IMR-90 (cell line): ENCODE measurements around the gene HCRTR2. TPM values are rescaled to one million over a fixed set of nuclear protein-coding genes. Genes with fewer than 3 reads are reported as not detected.

Experiments
- ATAC-seq: fragments of 200-7000 bp; cut with Tn5 transposase; 2 replicates; pipeline ENCODE4 v1.9.1; 2020; ENCODE audit warnings: low read depth, mild to moderate bottlenecking, moderate library complexity
- BruUV-seq: library from RNA; stranded (reverse); fragments of 400-500 nt; replicated peaks from 2 replicates; lab custom pipeline; 2021; lab: Mats Ljungman, UMichigan
- CTCF ChIA-PET: fragments of 300-600 bp; formaldehyde crosslinking; extraction: SDS; loops from one replicate; lab custom pipeline; 2021; ENCODE audit warnings: antibody characterized with exemption; lab: Yijun Ruan, JAX
- POLR2A ChIA-PET: fragments of 300-600 bp; sonication (Branson Sonifier 250); formaldehyde crosslinking; loops from one replicate; lab custom pipeline; 2022; ENCODE audit warnings: antibody characterized with exemption; ENCODE audit not compliant: unreplicated experiment; lab: Charles Lee
- DNase-seq: peaks from one replicate; pipeline ENCODE4 v3.0.0; 2013
- H2AFZ ChIP-seq: replicated peaks from 2 replicates; pipeline ENCODE3; 2013; ENCODE audit warnings: low read length, mild to moderate bottlenecking; ENCODE audit not compliant: poor library complexity
- H2AK5ac ChIP-seq: 2 replicates; pipeline ENCODE4 v1.6.1; 2013; ENCODE audit warnings: low read depth, low read length, inconsistent platforms
- H2AK9ac ChIP-seq: replicated peaks from 2 replicates; pipeline ENCODE3; 2013; ENCODE audit warnings: mild to moderate bottlenecking, low read depth, low read length, moderate library complexity; ENCODE audit not compliant: poor library complexity
- H2BK120ac ChIP-seq: 2 replicates; pipeline ENCODE4 v1.6.1; 2013; ENCODE audit warnings: low read depth, low read length, inconsistent platforms
- H2BK15ac ChIP-seq: 3 replicates; pipeline ENCODE4 v1.6.1; 2013; ENCODE audit warnings: low read depth, low read length, inconsistent platforms
- H2BK20ac ChIP-seq: 2 replicates; pipeline ENCODE4 v1.6.1; 2013; ENCODE audit warnings: low read depth, mild to moderate bottlenecking, inconsistent platforms, low read length, moderate library complexity
- H2BK5ac ChIP-seq: 2 replicates; pipeline ENCODE4 v1.6.1; 2013; ENCODE audit warnings: mild to moderate bottlenecking, low read depth, low read length, inconsistent platforms; ENCODE audit not compliant: poor library complexity, severe bottlenecking
- H3K14ac ChIP-seq: replicated peaks from 2 replicates; pipeline ENCODE4 v1.6.1; 2013; ENCODE audit warnings: low read depth, low read length, inconsistent platforms
- H3K18ac ChIP-seq: 2 replicates; pipeline ENCODE4 v1.6.1; 2013; ENCODE audit warnings: low read depth, low read length, control low read depth
- H3K23ac ChIP-seq: 2 replicates; pipeline ENCODE4 v1.6.1; 2013; ENCODE audit warnings: low read depth, low read length, inconsistent platforms
- H3K27ac ChIP-seq: 2 replicates; pipeline ENCODE4 v1.5.1; 2013; ENCODE audit warnings: mild to moderate bottlenecking, control low read depth, low read length; ENCODE audit not compliant: insufficient read depth
- H3K27me3 ChIP-seq: 2 replicates; pipeline ENCODE4 v1.6.1; 2013; ENCODE audit warnings: low read length; ENCODE audit not compliant: control insufficient read depth, insufficient read depth
- H3K36me3 ChIP-seq: 2 replicates; pipeline ENCODE4 v1.6.1; 2013; ENCODE audit warnings: low read length, mixed read lengths; ENCODE audit not compliant: control insufficient read depth, insufficient read depth
- H3K4ac ChIP-seq: 2 replicates; pipeline ENCODE4 v1.6.1; 2013; ENCODE audit warnings: low read depth, low read length, inconsistent platforms
- H3K4me1 ChIP-seq: 2 replicates; pipeline ENCODE4 v1.6.1; 2013; ENCODE audit warnings: low read length, mixed read lengths; ENCODE audit not compliant: control insufficient read depth, insufficient read depth
- H3K4me2 ChIP-seq: 2 replicates; pipeline ENCODE4 v1.6.1; 2013; ENCODE audit warnings: low read depth, mild to moderate bottlenecking, control low read depth, low read length, moderate library complexity
- H3K4me3 ChIP-seq: 2 replicates; pipeline ENCODE4 v1.5.1; 2013; ENCODE audit warnings: low read depth, mild to moderate bottlenecking, control low read depth, low read length, moderate library complexity; ENCODE audit not compliant: insufficient read depth
- H3K56ac ChIP-seq: 2 replicates; pipeline ENCODE4 v1.6.1; 2013; ENCODE audit warnings: low read length, inconsistent platforms; ENCODE audit not compliant: insufficient read depth; ENCODE audit errors: extremely low read depth
- H3K79me1 ChIP-seq, 2 experiments: 2 replicates each; pipeline ENCODE4 v1.6.1; 2013; ENCODE audit warnings: low read length in 2 of 2, inconsistent platforms in 1 of 2, low read depth in 1 of 2
- H3K9ac ChIP-seq: 2 replicates; pipeline ENCODE4 v1.6.1; 2013; ENCODE audit warnings: low read depth, low read length, control low read depth
- H3K9me1 ChIP-seq: 2 replicates; pipeline ENCODE4 v1.6.1; 2013; ENCODE audit warnings: low read length, inconsistent platforms; ENCODE audit not compliant: insufficient read depth
- H3K9me3 ChIP-seq: 2 replicates; pipeline ENCODE4 v1.6.1; 2013; ENCODE audit warnings: low read length; ENCODE audit not compliant: control insufficient read depth, insufficient read depth
- H4K20me1 ChIP-seq: 2 replicates; pipeline ENCODE4 v1.6.1; 2013; ENCODE audit warnings: low read length, inconsistent platforms; ENCODE audit not compliant: insufficient read depth
- H4K5ac ChIP-seq: 2 replicates; pipeline ENCODE4 v1.6.1; 2013; ENCODE audit warnings: mild to moderate bottlenecking, low read depth, low read length, control low read depth
- H4K8ac ChIP-seq, 2 experiments: 2 replicates each; pipeline ENCODE4 v1.6.1; 2013; ENCODE audit warnings: low read depth in 2 of 2, low read length in 2 of 2, control low read depth in 1 of 2, inconsistent platforms in 1 of 2
- H4K91ac ChIP-seq: 2 replicates; pipeline ENCODE4 v1.6.1; 2013; ENCODE audit warnings: low read depth, low read length, inconsistent platforms; ENCODE audit not compliant: insufficient read depth
- BHLHE40 ChIP-seq: fragments of 150-350 bp; IDR thresholded peaks from 2 replicates; pipeline ENCODE4 v1.6.1; 2016; ENCODE audit warnings: mild to moderate bottlenecking, low read depth, low read length
- CEBPB ChIP-seq: IDR thresholded peaks from 2 replicates; pipeline ENCODE4 v1.6.1; 2012; ENCODE audit warnings: low read depth, low read length, improper control_type of control experiment
- CHD1 ChIP-seq: IDR thresholded peaks from 2 replicates; pipeline ENCODE4 v1.6.1; 2012; ENCODE audit warnings: low read depth, low read length, improper control_type of control experiment
- ELK1 ChIP-seq: fragments of 150-350 bp; IDR thresholded peaks from 2 replicates; pipeline ENCODE4 v1.6.1; 2016; ENCODE audit warnings: low read depth, mild to moderate bottlenecking, low read length, moderate library complexity, borderline replicate concordance
- FOS ChIP-seq: fragments of 150-350 bp; IDR thresholded peaks from 2 replicates; pipeline ENCODE4 v1.6.1; 2016; ENCODE audit warnings: low read depth, low read length
- MAZ ChIP-seq: IDR thresholded peaks from 2 replicates; pipeline ENCODE4 v1.6.1; 2012; ENCODE audit warnings: low read depth, mild to moderate bottlenecking, low read length, improper control_type of control experiment, moderate library complexity, borderline replicate concordance
- NFE2L2 ChIP-seq: fragments of 150-350 bp; IDR thresholded peaks from 2 replicates; pipeline ENCODE4 v1.6.1; 2016; ENCODE audit warnings: low read depth, mild to moderate bottlenecking, low read length
- POLR2A ChIP-seq: IDR thresholded peaks from 2 replicates; pipeline ENCODE4 v1.6.1; 2012; ENCODE audit warnings: mild to moderate bottlenecking, low read depth, low read length
- RCOR1 ChIP-seq: IDR thresholded peaks from 2 replicates; pipeline ENCODE4 v1.6.1; 2012; ENCODE audit warnings: mild to moderate bottlenecking, low read length, improper control_type of control experiment; ENCODE audit not compliant: insufficient replicate concordance
- RFX5 ChIP-seq: IDR thresholded peaks from 2 replicates; pipeline ENCODE4 v1.8.0; 2012; ENCODE audit warnings: low read depth, mild to moderate bottlenecking, low read length, moderate library complexity
- SMC3 ChIP-seq: fragments of 150-350 bp; IDR thresholded peaks from 2 replicates; pipeline ENCODE4 v1.6.1; 2016; ENCODE audit warnings: low read depth, mild to moderate bottlenecking, antibody characterized with exemption, low read length, moderate library complexity
- USF2 ChIP-seq: fragments of 150-350 bp; IDR thresholded peaks from 2 replicates; pipeline ENCODE4 v1.6.1; 2017; ENCODE audit warnings: mild to moderate bottlenecking, antibody characterized with exemption, low read length, low read depth
- WGBS, 2 experiments: methylation state at CpG; one replicate each; pipeline versions ENCODE4 v1.1.5 to v1.1.7; 2013; ENCODE audit warnings: missing lambda C conversion rate in 2 of 2; ENCODE audit not compliant: insufficient read length in 1 of 2; ENCODE audit errors: extremely low coverage in 2 of 2; 5-methylcytosine and 5-hydroxymethylcytosine counted together
- dilution Hi-C: fragments of 300-500 bp; cut with HindIII; formaldehyde crosslinking; loops from one replicate; pipeline ENCODE4 v1.14.3; 2018; ENCODE audit warnings: low sequenced_read_pairs; ENCODE audit not compliant: unreplicated experiment
- in situ Hi-C: fragments of 300-500 bp; cut with MboI; formaldehyde crosslinking; loops from 3 replicates; pipeline ENCODE4 v1.14.3; 2019; ENCODE audit warnings: low sequenced_read_pairs, inconsistent platforms, mixed read lengths
- intact Hi-C: fragments of 100-400 bp; cut with micrococcal nuclease; formaldehyde crosslinking; loops from 2 replicates; pipeline ENCODE4 v1.10.0; 2022
- polyA plus RNA-seq, 3 experiments: library from polyadenylated mRNA; depleted of rRNA; stranded (reverse); fragments of >200 nt; gene quantifications; 2 replicates each; pipeline ENCODE4 v1.2.3, GENCODE V29; 2012; ENCODE audit warnings: low replicate concordance in 1 of 3
- total RNA-seq: library from RNA; depleted of rRNA; stranded (reverse); fragments of >200 nt; gene quantifications from 2 replicates; pipeline ENCODE4 v1.2.3, GENCODE V29; 2012

The HCRTR2 gene
- total and polyA plus RNA-seq, 2 of the 4 experiments (the other 2 are of a cell fraction) = not detected

- no peak overlapping the region for H2BK5ac ChIP-seq
- no peaks in the 10 kb centered on the region for H3K4me1 ChIP-seq
- no peaks in the 10 kb centered on the region for H3K36me3 ChIP-seq
- H2BK120ac ChIP-seq = no peak overlapping the region
- H3K27me3 ChIP-seq = peaks cover 2% of the 10 kb centered on the region; the same call in 1 of the 2 replicates
- WGBS, 2 experiments = no CpG with 5 or more reads among the region's 2 CpGs
- no peak overlapping the region for H2BK20ac ChIP-seq
- no peak for DNase-seq
- no peak overlapping the region for H2AK5ac ChIP-seq
- H3K79me1 ChIP-seq = no peaks in the 10 kb centered on the region
- ChIA-PET CTCF (interaction anchor here (0.6 kb wide), 1 partner anchor 1572 kb away, joined by 4 read pairs; no protein-coding TSS in a partner anchor), POLR2A (no interaction called here)
- TF ChIP-seq RCOR1 (no peak), USF2 (no peak), SMC3 (no peak), MAZ (no peak), RFX5 (no peak), FOS (no peak), ELK1 (no peak), CHD1 (no peak), NFE2L2 (no peak), CEBPB (no peak), POLR2A (no peak), BHLHE40 (no peak)
- no peak overlapping the region for H3K4me2 ChIP-seq
- dilution Hi-C loops = no loop called here
- H3K4ac ChIP-seq = no peak overlapping the region
- no peak overlapping the region for H3K18ac ChIP-seq
- no peak overlapping the region for H3K14ac ChIP-seq
- H3K27ac ChIP-seq = no peak overlapping the region
- no peaks in the 10 kb centered on the region for H4K20me1 ChIP-seq
- H3K9me1 ChIP-seq = no peaks in the 10 kb centered on the region
- H2AFZ ChIP-seq = no peak overlapping the region
- H3K9ac ChIP-seq = no peak overlapping the region
- H3K9me3 ChIP-seq = no peaks in the 10 kb centered on the region
- no TSS peak for BruUV-seq
- no peak overlapping the region for H3K56ac ChIP-seq
- no peak overlapping the region for H3K4me3 ChIP-seq
- no peak overlapping the region for H2AK9ac ChIP-seq
- ATAC-seq = no peak
- H3K23ac ChIP-seq = no peak overlapping the region
- H4K5ac ChIP-seq = no peak overlapping the region
- intact Hi-C loops = no loop called here
- no peak overlapping the region for H2BK15ac ChIP-seq
- in situ Hi-C loops = loop anchor here (25.0 kb wide), 1 partner anchor 997 kb away; no protein-coding TSS in a partner anchor
- no peak overlapping the region for H4K8ac ChIP-seq
- no peak overlapping the region for H4K91ac ChIP-seq
Observed at GRCh38 chr6:55290736-55291135, 116.4 kb downstream of the HCRTR2 start.
